NCI-H2107 (cell line): ENCODE results near the gene CEP112.
A peak's percentile ranks its signal among the peaks of the same experiment; 100 is the strongest.

ENCODE experiments used
- DNase-seq: peaks from one replicate; lab custom pipeline; 2025; lab: John Stamatoyannopoulos, UW

The CEP112 gene

DNA sequence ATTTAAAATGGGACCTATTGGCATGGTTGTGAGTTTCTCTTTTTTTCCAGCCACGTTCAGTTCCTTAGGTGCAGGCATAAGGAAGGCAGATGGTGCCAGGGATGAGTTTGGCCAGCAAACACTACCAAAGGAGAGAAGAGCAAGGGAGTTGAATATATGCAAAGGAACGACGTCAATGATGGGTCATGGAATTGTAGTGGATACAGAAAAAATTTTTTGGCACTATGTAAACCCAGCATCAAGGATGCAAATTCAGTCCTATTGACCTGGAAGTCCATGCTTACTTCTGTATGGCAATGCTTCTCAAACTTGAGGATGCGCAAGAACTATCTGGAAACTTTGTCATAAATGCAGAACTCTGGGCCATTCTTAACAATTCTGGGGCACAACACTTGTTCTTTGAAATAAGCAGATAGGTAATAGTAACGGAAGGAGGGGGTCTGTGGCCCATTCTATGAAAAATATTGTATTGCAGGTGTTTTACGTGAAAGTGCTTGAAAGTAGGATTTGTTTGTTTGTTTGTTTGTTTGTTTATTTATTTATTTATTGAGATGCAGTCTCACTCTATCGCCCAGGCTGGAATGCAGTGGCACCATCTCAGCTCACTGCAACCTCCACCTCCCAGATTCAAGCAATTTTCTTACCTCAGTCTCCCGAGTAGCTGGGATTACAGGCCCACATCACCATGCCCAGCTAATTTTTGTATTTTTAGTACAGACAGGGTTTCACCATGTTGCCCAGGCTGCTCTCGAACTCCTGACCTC, 19.3 kb upstream of the CEP112 start:
- no peak for DNase-seq

DNA sequence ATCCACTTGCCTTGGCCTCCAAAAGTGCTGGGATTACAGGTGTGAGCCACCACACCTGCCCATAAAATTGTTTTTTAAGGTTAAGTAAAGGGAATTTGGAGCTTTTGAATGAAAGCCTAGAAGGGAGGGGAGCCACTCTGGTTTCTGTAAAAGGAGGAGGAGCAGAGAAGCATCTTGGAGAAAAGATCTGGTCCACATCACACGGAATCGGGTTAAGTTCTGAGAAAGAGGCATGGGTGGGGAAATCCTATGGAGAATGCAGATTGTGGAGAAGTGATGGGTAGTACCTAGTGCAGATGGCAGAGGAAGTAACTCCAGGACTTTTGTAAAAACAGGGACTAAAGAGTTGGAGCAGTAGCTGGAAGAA, 18.3 kb upstream of the CEP112 start:
- DNase-seq, result no peak

DNA sequence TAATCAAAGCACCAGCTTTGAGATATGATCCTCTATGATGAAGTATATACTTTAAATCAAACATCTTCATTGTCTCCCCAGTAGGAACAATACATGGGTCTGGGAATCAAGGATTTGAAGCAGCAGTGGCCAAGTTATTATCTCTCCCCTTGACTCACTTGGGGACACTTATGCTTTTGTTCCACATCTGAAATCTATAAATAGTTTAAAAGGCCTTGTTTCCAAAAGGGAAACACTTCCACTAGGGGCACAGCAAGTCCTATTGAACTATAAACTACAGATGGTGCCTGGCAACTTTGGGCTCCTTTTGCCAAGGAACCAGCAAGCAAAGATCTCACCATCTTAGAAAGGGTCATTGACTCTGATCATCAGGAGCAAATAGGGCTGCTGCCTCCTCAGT, 16.0 kb upstream of the CEP112 start:
- DNase-seq, result no peak

DNA sequence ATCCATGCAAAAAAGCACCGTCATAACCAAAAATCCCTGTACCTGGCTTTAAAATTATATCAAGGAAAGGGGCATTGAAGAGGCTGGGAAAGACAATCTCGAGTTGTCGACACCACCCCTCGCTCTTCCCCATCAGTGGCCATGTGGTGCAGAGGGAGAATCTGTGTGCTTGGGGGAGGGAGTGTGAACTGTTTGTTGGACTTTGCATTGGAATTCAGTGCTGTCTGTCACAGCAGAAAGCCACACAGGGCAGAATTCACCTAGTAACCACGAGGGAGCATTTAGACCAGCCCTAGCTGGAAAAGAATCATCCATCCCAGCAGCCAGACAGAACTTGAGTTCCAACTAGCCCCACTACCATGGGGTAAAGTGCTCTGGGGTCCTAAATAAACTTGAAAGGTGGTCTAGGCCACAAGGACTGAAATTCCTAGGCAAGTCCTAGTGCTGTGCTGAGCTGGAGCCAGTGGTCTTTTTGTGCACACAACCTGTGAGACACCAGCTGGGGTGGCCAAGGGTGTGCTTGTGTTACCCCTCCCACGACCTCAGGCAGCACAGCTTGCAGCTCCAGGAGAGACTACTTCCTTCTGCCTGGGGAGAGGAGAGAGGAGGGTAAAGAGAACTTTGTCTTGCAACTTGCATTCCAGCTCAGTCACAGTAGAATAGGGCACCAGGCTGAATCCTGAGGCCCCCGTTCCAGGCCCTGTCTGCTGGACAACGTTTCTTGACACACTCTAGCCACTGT, 11.5 kb upstream of the CEP112 start:
- no peak for DNase-seq

DNA sequence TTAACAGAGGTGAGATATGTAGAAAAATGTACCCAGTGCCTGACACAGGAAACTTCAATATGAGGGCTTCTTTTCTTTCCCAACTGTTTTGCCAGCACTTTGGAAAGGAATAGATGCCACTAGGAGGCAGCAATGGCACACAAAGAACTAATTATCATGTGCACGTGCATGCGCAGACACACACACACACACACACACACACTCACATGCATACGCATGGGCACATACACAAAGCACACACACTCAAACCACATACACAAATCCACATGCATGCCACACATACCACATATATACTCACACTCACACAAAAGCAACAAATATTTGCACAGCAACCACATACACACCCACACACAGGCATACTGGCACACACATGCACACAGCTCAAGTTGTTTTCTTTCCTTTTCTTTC, 8.8 kb upstream of the CEP112 start:
- DNase-seq, result no peak

DNA sequence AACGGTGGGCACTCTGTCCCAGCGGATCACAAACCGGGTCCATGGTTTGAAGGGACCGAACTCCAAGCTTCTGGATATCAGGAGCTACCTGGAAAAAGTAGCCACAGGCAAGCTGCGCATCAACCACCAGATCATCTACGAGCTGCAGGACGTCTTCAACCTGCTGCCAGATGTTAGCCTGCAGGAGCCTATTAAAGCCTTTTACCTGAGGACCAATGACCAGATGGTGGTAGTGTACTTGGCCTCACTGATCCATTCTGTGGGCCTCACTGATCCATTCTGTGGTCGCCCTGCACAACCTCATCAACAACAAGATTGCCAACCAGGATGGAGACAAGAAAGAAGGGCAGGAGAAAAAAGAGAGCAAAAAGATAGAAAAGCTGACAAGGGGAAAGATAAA, 6.3 kb upstream of the CEP112 start:
- no peak for DNase-seq

DNA sequence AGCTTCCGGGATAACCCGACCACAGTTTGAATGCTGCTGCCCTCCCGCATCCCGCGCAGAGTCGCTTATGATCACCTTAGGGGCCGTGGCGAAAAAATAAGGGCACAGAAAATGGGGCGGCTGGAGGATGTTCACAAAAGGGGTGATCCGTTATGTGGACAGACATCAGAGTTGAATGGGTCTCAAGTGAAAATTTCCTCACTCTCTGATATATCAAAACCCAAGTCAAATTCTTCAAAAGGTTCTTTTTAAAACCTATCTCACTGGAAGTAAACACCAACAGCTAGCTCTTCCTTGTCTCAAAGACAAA, 400 bp upstream of the CEP112 start:
- DNase-seq, result no peak

DNA sequence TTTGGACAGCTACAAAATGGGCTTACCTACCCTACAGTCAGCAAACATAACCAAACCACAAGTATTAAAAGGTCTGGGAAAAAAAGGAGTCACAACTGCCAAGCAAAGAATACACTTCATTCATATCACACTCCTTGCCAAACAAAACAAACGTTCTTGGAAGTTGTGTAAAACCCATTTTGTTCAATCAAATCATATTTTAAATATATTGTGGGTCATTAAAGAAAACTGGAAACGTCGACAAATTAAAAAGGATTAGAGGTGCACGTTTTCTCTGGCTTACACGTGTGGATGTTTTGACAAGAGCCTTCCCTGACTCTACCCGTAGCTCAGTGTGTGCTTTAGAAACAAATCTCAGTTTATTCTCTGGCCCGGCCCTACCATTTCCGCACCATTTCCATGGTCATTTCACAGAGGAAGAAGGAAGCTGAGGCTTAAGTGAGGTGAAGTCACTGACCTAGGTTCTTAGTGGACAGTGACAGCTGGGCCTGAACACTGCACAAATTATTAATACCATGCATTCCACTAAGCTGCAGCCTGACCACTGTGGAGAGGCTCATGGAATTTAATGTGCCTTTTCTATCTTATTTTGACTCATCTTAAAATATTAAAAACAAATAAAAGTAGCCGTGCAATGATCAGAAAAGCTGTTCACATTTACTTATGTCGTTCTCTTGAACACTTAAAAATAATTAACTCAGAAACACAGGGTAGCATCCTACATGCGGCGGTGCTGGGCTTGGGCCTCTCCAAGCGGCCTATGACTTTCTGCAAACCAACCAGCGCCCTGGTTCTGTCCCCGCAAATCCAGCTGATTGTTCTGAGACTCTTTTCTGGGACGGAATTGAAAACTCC, 968 bp downstream of the CEP112 start:
- DNase-seq, result no peak

DNA sequence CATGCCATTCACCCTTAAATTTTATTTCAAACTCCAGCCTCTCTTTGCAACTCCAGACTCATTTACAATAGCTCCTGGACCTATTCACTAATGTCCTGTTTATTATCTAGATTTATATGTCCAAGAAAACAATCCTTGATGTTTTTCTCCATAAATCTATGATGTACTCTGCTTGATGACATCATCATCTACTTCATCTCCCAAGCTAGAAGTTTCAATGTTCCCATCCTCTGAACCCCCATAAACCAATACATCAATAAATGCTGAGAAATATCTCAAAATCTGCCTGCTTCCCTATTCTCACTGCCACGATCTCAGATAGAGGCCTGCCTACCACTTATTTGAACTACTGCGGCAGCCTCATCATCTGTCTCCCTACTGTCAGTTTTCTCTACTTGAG, 4.2 kb downstream of the CEP112 start:
- DNase-seq, result no peak

DNA sequence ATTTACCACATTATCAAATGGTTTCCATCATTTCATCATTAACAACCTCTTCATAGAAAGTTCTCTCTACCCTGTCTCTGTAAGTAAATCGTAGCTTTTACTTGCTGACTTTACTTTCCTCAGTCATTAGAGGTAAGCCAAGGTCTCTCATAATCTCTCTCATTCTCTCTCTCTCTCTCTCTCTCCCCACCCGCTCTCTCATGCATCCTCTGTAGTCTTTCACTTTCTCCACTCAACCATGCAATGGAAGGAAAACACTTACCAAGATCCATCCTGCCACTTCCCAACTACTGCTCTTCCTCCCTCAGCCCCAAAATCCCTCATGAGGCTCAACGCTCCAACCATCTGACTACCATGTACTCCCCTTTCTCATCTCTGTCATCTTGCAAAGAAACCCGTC, 6.1 kb downstream of the CEP112 start:
- DNase-seq, result no peak

DNA sequence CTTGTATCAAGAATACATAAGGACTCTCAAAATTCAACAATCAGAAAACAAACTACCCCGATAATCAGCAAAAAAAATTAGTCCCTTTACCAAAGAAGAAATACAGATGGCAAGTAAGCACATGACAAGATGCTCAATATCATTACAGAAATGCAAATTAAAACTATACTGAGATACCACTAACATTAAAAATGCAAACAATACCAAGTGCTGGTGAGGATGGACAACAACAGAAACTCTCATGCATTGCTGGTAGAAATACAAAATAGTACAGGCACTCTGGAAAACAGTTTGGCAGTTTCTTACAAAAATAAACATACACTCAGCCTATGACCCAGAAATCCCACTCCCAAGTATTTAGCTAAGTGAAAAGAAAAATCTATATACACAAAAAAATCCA, 7.5 kb downstream of the CEP112 start:
- DNase-seq, result no peak

DNA sequence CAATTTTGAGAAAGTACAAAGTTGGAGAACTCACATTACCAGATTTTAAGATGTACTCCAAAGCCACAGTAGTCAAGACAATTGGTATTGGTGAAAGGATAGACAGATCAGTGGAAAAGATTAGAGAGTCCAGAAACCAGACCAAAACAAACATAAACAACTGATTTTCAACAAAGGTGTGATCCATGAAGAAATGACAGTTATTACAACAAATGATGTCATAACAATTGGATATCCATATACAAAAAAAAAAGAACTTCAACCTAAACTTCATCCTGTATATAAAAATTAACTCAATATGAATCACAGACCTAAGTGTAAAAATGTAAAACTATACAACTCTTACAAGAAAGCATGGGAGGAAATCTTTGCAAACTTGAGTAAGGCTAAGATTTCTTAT, 8.4 kb downstream of the CEP112 start:
- no peak for DNase-seq

DNA sequence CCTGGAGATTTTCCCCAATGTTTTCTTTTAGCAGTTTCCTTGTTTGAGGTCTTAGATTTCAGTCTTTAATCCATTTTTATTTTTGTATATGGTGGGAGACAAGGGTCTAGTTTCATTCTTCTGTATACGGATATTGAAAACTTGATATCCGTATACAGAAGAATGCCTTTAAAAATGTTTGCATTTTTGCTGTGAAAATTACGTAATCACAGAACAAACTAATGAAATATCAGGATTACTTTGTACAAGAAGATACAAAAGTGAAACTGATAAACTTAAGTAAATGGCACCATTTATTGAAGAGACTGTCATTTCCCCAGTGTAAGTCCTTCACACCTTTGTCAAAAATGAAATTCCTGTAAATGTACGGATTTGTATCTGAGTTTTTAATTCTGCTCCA, 13.3 kb downstream of the CEP112 start:
- DNase-seq, result no peak

DNA sequence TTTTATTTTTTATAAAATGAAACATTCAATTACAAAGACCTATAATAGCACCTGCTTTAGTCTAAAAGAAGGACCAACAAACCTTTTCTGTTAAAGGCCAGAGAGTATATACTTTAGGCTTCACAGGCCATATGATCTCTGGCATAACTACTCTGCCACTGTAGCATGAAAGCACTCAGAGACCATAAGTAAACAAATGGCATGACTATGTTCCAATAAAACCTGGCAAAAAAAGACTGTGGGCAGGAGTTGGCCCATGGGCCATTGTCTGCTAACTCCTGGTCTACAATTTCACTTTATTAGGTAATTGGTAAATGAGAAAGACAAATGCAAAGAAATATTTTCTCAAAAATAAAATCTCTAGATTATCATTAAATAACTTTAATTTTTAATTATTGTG, 14.9 kb downstream of the CEP112 start:
- peak; percentile 52 for DNase-seq

DNA sequence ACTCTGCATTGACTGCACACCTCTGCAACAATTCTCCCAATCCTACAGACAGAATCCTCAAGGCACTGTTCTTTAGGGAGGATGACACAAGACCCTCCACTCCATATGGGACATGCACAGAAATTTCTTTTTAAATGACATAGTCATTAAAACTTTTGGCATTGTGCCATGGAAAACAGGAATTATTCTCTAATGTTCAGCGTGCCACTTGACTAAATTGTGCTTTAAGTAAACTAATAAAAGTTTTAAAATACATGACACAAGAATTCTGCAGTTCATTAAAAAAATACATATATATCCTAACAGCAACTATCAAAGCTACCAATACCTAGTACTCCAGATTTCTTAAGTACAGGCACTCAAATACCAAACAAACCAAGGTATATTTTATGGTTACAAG, 16.0 kb downstream of the CEP112 start:
- DNase-seq, result no peak

DNA sequence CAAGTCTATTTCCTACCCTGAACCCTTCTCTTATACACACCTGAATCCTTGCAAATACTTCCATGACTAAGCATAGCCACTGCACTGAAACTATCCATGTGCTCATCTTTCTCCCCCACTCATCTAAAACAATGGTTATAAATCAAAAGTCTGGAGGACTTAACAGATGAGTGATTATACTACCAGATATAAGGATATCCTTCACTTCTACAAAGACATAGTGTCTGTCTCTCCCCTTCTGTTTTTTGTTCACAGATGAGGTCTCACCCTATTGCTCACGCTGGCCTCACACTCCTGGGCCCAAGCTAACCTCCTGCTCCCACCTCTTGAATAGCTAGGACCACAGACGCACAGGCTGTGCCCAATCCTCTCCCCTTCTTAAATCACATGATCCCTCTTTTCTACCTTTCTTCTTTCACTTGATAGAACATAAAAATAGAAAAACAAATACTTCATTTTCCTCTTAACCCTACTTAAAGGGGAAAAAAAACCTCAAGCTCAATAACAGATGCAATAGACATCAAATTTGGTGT, 19.2 kb downstream of the CEP112 start:
- DNase-seq, result no peak

DNA sequence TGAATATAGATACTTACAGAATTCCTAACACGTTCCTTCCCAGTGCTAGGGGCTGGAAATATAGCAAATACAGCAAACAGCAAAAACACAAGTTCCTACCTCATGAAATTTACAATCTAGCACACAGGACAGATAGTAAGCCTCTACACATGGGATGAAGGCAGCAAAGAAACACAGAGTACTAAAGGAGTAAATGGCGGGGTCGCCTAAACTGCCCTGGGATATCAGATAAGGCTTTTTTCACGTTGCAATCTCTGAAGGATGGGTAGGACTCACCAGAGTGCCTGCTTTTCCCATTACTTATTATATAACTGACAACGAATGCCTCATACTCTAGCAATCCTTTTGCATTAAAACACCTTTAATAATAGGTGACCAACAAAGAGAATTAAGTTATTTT, 19.8 kb downstream of the CEP112 start:
- no peak for DNase-seq

DNA sequence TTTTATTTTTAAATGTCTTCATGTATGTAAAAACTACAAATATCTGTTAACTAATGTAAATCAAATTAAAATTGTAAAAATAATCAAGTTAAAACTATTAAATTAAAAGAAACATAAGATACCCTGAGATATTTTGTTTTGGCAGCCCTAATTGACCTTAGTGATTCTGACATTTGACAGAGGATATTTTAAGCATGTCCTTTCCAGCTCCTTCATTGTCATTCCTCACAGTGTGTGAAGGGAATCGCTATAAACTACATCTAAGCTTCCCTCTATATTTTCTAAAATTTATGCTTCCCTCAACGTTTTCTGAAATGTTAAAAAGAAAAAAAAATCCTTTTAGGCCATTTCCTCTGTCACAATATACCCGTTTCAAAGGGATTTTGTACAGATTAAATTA, 20.2 kb downstream of the CEP112 start:
- DNase-seq, result no peak

DNA sequence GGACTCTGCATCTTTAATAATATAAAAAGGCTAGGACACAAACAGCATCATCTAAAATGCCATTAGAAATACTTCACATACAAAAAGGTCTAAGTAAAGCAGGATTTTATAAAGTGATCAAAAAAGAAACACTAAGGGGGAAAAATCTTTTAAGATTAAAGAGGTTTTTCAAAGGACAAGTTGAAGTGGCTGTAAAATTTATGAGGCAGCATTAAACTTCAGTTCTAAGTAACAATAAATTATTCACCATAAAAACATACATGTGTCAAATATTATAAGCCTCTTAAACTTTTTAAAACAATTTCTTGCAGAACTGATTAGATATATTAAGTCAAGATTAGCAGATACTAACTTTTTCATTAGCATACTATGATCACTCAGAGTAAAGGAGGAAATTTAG, 20.8 kb downstream of the CEP112 start:
- no peak for DNase-seq

DNA sequence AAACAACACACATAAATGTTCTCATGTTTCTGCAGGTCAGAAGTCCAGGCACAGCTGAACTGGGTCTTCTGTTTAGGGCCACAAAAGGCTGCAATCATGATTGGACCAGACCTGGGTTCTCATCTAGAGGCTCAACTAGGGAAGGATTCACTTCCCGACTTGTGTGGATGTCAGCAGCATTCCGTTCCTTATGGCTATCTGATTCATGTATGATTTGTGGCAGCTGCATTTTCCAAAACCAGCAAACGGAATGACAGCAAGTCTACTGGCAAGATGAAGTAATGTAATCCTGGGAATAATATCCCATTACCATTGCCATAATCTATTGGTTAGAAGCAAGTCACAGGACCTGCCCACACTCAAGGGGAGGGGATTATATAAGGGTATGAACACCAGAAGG, 22.1 kb downstream of the CEP112 start:
- DNase-seq, result no peak

DNA sequence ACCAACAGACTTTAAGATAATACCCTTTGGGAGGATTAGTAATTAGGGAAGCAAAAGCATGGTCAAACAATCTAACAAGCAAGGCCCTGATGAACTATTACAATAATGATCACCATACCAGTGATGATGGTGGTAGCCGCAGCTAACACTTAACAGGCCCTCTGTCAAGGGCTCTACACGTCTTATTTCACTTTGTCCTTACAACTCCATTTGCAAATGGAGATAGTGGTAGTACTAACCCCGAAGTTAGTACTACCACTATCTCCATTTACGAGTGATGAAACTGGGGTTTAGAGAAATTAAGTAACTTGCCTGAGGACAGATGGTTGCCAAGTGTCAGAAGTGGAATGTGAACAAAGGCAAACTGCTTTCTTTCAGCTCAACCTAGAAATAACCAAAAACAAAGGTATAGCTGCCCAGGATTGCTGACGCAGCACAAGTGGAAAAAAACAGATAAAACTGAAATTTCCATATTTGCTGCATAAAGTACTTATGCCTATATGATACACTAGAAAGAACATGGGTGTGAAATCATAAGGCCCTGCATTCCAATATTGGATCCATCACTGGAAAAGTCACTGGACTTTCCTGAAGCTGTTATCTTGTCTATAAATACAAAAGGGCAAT, 24.6 kb downstream of the CEP112 start:
- no peak for DNase-seq

DNA sequence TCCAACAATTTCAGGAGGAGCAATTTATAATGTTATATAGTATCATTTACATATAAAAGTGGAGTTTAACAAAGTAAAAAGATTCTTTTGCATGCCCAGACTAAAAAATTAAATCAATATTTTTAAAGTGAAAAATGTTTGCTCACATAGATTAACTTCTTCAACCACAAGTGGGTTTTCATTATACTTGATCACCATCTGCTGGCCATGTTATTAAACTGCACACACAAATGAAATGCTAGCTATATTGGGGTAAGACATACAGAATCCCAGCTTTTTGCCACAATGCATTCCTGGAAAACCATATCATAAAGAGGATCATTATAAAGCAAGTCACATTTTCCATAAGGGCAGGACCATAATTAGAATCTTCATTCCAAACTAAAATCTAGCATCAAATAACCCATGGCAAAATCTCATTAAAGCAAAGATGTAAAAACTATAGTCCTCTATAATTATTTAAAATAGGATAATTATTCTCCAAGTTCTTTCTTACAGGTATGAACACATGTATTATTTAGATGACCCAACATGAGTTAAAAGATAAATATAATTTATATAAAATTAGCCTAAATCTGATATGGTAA, 26.3 kb downstream of the CEP112 start:
- no peak for DNase-seq
